GM12874 (cell line): ENCODE results near the gene CBFA2T3.

ENCODE experiments used
- CTCF ChIP-seq: IDR thresholded peaks from 2 replicates; pipeline ENCODE4 v1.5.1; 2011; ENCODE audit warnings: low read depth, mild to moderate bottlenecking, control low read depth, low read length, moderate library complexity; ENCODE audit not compliant: insufficient read depth

CBFA2T3 gene

DNA sequence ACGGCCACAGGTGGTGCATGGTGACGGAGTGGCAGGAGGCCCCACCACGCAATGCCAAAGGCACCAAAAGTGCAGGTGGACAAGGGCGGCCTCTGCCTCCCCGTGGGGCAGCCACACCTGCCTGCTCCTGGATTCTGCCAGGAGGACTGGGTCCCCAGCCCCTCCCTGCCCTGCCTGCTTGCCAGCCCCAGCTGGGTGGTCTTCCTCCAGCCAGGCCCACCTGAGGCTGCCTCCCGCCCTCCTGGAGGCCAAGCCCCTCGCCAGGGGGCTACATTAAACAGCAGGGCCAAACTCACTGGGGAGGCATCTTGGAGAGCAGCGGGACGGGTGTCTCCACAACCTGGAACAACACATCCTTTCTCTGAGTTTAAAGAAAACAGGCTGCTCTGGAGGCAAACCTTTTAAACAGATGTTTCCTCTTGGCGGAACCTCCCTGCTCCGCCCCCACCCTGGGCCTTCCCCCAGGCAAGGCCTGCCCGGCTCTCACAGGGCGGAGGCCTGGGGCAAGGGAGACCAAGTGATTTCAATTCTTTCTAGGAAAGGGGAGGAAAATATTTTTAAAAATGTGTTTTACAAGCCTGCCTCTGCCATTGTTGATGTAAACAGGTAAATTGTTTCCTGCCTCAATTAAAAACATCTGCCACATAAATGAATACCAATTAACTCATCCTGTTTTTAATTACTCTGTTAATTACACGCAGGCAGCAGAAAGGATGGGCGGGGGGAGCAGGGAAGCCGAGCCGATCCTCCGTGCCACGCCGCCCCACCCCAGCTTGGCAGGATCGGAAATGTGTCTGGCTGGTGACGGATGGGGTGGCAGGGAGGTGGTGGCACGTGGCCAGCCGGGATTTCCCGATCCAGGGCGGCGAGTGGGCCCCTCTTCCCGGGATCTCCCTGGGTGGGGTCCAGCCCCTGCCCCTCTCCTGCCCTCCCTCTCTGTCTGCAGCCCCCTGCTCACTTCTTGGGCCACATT, 56.1 kb downstream of the CBFA2T3 start:
- no peak for TF ChIP-seq CTCF

DNA sequence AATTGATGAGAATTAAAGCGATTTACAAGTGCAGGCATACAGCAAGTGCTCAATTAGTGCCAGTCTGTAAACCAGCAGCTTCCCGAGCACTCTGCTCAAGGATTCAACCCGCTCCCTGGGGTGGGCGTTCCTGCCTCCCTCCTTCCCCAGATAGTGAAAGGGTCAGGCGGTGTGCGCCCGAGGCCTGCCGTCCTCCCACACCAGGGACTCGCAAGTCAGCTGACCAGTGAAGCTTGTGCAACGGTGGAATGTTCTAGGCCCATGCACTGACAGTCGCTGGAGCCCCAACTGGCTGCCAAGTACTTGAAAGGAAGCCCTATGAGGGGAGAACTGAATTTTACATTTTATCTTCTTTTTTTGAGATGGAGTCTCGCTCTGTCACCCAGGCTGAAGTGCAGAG, 57.1 kb downstream of the CBFA2T3 start:
- TF ChIP-seq CTCF, result no peak

- no peak for TF ChIP-seq CTCF
These were observed 58.9 kb downstream of the CBFA2T3 start for GRCh38 chr16:88917915-88918627.

DNA sequence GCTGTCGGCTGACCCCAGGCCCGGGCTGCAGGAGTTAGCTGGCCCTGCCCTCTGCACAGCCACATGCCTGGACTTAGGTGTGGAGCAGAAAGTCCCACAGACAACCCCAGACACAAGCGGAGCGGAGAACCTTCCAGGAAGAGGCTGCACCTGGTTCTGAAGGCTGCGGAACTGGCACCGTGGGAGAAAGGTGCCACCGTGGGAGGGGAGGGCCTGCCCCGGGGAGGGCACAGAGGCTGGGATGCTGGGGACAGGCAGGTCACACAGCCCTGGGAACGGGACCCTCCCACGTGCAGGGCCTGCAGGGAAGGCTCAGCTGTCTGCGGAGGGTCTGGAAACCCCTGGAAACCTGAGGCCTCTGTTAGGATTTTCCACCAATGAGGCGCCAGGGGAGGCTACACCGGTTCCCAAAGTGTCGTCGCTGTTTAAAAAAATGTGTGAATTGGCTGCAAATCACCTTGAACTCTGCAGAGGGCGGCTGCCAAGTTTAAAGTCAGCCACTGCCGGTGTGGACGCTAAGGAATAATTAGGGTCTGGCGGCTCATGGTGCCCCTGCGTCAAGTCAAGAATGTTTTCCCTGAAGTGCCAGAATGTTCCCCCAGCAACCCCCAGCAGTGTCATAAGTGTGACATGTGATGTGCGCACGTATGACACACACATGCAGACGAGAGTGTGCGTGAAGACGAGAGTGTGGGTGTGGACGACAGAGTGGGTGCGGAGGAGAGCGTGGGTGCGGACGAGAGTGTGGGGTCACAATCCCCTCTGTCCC, 59.7 kb downstream of the CBFA2T3 start:
- TF ChIP-seq CTCF, result no peak

- no peak for TF ChIP-seq CTCF
These were observed 61.2 kb downstream of the CBFA2T3 start for GRCh38 chr16:88915639-88916327.

GRCh38 chr16:88914750-88915368, 62.1 kb downstream of the CBFA2T3 start:
- no peak for TF ChIP-seq CTCF
